HG03135 (cell line): ENCODE data around the gene GCK.
"Not testable (repeated sequence)": the region's sequence is repeated elsewhere in the genome, so short reads cannot be mapped to it uniquely, and the experiment has no call there.

Experiments used
- ATAC-seq: cut with Tn5 transposase; IDR thresholded peaks from one replicate; pipeline ENCODE4 v1.9.1; 2021; ENCODE audit warnings: mild to moderate bottlenecking, moderate library complexity; ENCODE audit not compliant: unreplicated experiment

GCK gene

GRCh38 chr7:44184206-44184872, 4.9 kb downstream of the GCK start:
- ATAC-seq = no peak

DNA sequence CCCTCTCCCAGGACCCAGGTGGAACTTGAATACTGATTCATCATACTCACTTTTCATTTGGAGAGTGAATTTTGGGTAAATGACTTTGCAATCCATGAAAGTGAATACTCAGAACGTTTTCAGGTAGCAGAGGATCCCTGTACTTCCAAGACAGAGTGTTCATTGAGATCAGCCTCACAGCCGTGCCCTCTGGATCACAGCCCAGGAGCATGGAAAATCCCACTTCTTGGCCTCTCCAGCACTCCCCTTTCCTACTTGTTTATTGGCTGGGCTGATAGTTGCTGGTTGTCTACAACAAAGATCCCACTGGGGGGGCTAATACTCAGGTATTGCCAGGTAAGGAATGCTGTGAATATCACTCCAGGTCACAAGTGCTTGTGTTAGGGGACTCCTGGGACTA, 5.9 kb downstream of the GCK start:
- ATAC-seq = no peak

DNA sequence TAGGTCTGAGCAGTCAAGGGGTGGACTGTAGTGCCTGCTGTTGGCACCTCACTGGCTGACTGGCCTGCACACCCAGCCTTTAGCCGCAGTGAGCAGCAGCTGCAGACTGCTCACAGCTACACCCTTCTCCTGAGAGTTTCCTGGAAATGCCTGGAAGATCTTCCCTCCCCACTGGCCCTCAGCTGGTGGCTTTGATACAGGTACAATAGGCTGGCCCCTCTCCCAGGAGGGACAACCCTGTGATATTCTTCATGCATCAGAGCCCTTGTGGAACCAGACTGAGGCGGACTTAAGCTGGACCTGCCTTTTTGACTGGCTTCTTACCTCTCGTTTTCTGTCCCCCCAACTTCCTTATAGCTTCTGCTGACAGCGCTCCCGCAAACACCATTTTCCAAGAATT, 6.4 kb downstream of the GCK start:
- ATAC-seq = no peak

- ATAC-seq = no peak
Measured at GRCh38 chr7:44180631-44181030, 8.6 kb downstream of the GCK start.

DNA sequence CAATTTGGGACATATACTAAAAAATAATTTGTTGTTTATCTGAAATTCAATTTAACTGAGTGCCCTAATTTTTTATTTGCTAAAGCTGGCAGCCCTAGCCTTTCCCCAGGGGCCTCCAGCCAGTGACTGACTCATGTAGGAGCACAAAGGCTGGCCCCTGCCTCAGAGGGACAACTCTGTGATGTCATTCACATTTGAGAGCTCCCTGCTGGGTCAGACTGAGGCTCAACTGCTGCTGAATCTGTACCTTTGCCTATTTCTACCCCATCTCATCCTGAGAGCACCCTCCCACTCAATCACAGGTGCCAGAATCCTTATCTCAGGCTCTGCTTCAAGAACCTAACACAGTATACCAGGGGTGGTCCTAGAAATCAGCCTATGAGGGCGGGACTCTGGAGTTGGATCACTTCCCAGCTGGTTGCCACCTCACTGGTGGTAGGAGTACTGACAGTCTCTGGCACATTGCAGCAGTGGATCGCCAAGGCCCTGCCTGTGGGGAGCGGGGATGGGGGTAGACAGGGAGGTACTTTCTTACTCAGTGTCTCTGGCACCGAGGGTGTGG, 11.6 kb downstream of the GCK start:
- ATAC-seq = no peak

GRCh38 chr7:44176486-44176885, 12.8 kb downstream of the GCK start:
- ATAC-seq = no peak

GRCh38 chr7:44175730-44176129, 13.5 kb downstream of the GCK start:
- ATAC-seq = no peak

DNA sequence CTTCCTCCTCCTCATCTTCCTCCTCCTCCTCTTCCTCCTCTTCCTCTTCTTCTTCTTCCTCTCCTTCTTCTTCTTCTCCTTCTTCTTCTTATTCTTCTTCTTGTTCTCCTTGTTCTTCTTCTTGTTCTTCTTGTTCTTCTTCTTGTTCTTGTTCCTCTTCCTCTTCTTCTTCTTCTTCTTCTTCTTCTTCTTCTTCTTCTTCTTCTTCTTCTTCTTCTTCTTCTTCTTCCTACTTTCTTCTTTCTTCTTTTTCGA, 14.6 kb downstream of the GCK start:
- ATAC-seq = not testable (repeated sequence)

DNA sequence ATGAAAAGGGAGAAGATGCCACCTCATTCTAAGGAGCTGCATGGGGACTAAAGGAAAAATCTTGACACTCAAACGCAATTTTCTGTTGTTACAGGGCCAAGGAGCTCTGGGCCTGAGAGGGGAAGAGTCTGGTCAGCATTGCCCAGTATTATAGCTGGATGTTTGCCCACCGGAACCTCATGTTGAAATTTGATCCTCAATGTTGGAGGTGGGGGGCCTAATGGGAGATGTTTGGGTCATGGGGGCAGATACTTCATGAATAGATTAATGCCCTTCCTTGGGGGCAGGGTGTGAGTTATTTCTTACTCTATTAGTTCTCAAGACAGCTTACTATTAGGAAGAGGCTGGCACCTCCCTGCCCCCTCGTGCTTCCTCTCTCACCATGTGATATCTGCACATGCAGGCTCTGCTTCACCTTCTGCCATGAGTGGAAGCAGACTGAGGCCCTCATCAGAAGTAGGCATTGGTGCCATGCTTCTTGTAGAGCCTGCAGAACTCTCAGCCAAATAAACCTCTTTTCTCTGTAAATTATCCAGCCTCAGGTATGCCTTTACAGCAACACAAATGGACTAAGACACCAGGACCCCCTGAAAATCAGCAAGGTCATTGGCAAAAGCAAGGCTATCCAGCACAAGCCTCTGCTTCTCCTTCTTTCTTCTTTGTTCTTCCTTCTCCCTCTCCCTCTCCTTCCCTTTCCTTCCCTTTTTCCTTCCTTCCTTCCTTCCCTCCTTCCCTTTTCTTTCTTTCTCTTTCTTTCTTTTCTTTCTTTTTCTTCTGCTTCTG, 15.1 kb downstream of the GCK start:
- ATAC-seq = no peak

GRCh38 chr7:44172803-44173424, 16.3 kb downstream of the GCK start:
- ATAC-seq = no peak

DNA sequence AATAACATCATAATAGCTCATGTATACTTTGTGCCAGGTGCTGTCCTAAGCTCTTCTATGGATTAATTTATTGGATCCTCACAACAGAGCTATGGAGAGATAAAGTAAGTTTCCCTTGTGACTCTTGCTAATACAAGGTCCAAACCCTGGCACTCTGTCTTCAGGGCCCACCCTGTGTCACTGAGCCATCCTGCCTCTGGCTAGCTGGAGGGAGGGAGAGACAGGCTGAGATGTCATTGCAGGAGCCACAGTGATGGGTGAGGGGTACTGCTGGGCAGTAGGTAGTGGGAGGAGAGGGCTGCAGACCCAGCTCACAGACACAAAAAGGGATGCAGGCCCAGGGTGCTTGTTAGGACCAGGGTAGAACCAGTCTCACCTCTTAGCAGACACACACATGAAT, 16.9 kb downstream of the GCK start:
- ATAC-seq = no peak

GRCh38 chr7:44171901-44172300, 17.3 kb downstream of the GCK start:
- ATAC-seq = not testable (repeated sequence)

GRCh38 chr7:44167920-44168319, 21.3 kb downstream of the GCK start:
- ATAC-seq = no peak

DNA sequence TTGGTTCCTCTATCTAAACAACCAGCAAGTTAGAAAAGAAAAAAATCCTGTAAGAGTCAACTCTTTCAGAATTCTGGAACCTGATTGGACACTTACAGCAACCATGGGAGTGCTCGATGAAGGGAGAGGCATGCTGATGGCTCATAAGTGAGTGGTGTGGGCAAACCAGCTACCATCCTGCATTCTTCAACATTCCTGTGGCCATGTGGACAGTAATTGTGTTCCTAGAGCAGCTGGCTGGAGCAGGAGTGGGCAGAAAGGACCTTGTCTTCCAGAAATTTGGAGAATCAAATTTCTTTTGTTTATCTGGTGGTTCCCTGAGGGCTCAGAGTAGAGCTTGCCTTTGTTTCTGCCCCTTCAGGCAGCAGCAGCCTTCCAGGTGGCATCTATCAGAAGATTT, 25.6 kb downstream of the GCK start:
- ATAC-seq = no peak

DNA sequence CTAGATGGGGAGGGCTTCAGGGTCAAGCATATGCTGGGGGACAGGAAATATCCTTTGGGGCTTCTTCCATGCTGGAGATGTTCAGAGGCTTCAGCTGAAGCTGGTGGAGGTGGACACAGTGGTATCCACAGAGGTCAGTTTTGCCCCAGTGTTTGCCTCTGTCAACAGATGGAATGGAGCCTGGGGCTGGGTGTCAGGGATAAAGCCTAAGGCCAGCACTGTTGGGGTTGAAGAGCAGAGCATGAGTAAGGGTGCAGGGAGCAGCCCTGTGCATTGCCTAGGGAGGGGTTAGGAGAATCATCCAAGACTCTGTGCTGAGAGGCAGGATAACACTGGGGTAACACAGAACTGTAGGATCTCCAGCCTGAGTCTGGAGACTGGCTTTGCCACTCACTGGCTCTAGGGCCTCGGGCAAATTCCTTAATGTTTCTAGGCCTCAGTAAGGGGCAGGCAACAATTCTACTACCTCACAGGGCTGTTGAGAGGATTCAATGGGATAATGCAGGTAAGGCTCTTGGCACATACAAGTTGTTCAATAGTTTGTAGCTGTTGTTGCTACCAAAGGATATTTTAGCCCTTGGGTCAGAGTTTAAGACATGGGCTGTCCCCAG, 26.3 kb downstream of the GCK start:
- ATAC-seq = no peak

DNA sequence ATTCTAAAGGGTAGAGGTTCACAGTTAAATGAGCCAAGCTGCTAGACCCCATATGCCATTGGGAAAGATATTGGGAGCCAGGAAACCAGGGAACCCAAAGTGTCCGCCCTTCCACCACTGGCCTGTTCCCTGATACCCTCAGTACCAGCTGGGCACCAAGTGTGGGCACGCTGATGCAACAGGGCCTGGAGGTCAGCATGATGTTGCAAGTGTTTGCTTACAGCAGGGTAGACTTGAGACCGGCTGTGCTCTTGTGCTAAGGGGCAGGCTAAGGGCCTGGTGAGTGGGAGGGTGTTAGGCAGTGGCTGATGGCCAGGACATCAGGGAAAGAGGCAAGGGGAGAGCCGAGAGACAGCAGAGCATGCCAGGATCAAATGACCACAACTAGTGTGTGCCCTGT, 27.1 kb downstream of the GCK start:
- ATAC-seq = no peak

GRCh38 chr7:44161371-44161770, 27.9 kb downstream of the GCK start:
- ATAC-seq = no peak

- ATAC-seq = no peak
Measured at GRCh38 chr7:44159824-44160630, 29.2 kb downstream of the GCK start.

DNA sequence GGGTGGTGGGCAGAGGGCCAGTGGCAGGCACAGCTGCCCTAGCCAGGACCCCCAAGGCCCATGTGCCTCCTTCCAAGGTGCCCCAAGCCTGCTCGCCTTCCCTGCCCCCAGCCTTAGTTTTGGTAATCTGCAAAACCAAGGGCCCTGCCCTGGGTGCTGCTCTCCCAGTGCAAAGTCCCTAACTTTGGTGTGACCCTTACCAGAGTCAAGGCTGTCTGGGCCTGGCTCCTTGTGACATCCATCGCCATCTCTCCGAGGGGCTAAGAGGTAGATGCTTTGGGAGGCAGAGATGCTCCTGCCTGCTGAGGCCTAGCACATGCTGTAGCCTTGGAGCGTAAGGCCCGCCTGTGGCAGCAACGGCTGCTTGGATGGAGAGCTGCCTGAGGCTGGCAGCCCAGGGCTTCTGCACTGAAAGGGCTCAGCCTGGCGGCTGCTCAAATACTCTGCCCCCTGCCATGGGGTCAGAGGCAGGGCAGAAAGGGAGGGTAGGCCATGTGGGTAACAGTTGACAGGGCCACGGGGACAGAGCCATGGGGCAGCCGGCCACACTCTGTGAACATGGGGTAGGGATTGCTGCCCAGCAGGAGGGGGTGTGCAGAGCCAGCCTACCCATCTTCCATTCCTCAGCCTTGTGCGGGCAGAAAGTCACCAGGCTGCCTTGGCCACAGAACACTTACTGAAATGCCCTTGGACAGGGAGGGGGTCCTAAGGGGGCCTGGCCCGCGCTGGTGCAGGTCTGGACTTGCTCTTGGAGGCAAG, 30.2 kb downstream of the GCK start:
- ATAC-seq = no peak
